Activated T-cell treated with anti-CD3 and anti-CD28 coated beads for 24 hours (primary cell): ENCODE results near the gene FMOD.

Source experiments
- DNase-seq: peaks from one replicate; pipeline ENCODE4 v3.0.0-alpha.2; 2020; ENCODE audit warnings: low read depth

The FMOD gene

DNA sequence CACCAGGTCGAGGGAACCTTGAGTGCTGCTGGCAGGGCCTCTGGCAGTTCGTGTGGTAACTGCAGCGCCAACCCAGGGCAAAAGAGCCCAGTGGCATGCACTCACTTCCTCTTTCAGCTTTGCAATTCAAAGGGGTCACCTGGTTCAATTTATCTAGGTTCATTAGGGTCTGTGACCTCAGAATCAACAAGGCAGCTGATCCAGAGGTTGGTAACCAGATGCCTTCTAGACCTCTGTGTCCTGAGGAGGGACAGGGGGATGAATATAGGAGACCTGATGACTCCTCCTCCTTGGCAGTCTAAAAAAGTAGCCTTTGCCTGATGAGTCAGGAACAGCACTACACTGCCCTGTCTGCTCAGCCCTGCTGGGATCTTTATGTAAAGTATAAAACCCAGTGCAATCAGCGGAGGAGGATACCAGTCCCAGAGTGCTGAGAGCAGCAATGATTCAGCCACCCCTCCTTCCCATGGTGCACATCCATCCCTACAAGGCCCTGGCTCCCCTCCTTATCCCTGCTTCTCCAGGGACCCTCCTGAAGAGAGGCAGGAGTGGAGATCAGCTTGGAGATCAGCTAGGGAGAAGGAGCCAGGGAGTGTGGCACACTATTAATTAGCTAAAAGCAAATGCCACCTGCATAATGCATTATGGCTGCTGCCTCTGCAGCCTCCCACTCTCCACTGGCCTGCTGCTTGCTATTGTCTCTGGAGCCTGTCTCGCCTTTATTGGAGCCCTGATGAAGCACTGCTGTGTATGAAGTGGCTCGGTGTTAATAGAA, 11.2 kb upstream of the FMOD start:
- no peak for DNase-seq

- no peak for DNase-seq
Measured at GRCh38 chr1:203360547-203361185, 9.7 kb upstream of the FMOD start.

GRCh38 chr1:203359010-203359571, 8.2 kb upstream of the FMOD start:
- DNase-seq, result no peak

DNA sequence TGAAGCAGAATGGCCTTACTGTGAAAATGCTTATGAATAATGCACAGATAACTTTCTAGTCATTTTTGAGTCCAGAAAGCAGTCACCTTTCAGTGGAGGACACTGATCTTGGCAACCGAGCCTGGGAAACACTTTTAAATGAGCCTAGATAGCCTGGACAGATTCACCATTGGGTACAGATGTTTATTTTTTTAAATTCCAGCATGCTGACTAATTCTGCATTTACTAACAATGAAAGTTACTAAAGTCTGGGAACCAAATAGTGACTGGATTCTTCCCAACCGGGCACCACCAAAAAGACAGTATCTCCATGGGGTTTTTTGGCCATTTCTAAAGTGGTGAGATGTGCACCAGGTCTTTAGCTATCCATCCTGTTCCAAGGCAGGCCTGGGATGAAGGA, 3.3 kb upstream of the FMOD start:
- no peak for DNase-seq

- no peak for DNase-seq
Measured at GRCh38 chr1:203353486-203353885, 2.6 kb upstream of the FMOD start.

DNA sequence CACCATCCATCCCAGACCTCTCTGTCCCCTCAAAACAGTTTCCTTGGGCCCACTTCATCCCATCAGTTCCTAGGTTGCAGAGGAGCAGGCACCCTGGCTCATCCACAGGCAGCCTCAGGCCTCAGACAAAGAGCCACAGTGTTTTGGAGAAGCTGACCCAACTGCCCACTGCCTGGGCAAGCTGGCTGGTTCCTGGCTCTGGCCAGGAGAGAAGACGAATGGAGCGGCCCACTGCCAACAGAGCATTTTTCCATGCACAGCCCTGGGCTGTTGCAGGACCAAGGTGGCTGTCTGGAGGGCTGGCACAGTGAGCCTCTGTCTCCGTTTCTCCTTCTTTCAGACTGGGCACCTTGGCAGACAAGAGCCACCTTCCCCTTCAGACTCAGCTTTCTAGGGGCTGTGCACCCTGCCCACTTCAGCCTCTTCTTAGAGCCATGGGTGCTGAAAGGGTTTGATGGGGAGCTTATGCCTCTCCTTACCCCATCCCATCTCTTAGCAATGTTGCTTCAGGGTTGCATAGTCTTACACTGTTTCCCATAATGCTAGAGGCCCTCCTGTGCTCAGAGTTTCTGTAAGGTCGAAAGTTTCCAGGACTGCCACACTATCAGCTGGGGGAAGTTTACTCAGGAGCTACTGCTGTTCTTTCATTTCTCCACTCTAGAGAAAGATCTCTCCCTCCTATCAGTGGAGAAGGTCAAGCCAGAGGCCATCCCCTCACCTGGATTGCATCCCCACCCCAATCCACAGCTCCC, 973 bp downstream of the FMOD start:
- no peak for DNase-seq

DNA sequence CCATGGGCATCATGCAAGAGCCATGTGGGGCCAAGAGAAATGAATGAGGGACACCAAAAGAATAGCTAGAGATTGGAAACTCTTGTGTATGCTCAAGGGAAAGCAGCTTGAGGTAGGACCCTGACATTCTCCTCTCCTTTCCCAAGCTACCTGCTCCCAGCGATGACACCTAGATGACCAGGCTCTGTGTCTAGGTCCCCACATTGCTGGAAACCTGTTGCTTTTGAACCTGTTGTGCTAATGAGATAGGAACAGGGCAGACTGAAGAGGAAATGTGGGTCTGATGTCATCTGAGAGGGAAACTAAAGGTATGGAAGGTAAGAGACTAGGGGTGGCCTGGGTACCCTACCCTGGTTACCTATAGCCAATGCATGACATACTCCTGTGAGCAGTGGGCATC, 1.8 kb downstream of the FMOD start:
- DNase-seq, result no peak

DNA sequence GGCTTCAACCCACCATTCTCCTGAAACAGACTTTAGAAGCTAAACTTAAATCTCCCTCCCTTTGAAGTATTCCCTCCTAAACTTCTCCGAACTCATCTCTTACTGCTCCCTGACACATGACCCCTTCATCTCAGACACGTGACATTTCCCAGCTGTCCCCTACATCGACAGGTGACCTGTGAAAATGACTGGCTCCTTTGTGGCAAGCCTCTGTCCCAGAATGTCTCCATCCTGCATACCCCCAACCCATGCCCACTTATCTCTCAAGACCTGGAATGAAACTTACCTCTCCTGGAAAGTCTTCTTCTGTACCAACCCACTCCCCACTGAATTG, 4.2 kb downstream of the FMOD start:
- no peak for DNase-seq

GRCh38 chr1:203346060-203346768, 4.7 kb downstream of the FMOD start:
- no peak for DNase-seq

DNA sequence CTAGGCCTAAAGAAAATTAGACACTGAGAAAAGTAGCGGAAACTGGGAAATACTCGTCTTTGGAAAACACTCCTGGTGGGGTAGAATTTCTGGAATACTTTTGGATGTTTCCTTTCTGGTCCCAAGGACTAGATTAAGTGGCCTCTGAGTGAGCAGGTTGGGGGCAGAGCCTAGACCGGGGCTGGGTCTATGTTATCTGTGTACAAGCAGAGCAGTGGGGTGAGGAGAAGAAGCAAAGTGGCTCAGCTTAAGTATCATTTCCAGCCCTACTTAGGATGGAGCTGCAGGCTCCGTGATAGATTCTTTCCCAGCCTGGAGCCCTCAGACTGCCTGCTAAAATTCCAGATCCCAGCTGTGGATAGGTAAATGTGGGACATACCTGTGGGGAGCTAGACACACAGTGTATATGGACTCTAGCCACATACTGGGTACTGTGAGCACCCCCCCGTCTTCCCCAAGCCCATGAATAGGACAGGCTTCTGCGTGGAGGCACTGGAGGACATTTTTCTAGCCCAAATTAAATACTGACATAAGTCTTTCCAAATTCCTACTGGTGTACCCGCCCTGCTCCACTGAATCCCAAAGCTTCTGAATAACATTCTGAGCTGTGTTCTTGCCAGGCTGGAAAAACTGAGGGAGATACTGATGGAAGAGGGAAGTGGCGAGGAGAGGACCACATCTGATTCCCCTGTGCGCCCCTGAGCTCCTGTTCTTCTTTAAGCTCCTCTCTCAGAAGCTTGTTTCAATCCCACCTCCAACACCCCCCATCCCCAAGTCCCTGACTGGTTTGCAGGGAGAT, 6.8 kb downstream of the FMOD start:
- no peak for DNase-seq

GRCh38 chr1:203342192-203342940, 8.6 kb downstream of the FMOD start:
- DNase-seq, result peak; percentile 36

DNA sequence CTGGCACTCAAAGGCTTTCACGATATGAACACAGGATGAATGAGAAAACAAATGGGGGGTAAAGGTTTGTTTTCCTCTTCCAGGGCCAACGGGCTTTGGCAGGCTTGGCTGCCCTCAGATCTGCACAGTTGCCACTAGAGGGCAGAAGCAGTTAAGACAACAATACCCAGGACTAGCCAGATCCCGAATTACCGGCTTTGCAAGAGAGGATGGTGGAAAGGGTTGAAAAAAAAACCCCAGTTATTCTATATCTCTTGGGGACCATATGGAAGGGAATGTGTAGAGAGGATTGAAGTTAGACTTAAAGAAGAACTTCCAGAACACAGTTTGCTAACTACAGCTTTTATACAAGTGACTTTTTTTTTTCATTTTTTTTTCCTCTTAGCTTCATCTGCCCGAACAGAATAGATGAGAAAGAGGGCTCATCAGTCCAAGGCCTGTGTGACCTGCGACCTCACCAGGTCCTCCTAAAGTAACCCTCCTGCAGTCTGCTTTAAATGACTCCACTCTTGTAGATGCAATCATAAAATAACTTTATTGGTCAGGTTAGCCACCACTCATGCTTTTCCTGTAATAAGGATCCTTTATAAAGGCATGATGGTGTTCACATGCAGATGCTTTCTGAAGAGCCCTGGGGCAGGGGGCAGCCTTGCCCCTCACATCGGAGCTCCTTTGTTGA, 10.7 kb downstream of the FMOD start:
- peak; percentile 48 for DNase-seq

DNA sequence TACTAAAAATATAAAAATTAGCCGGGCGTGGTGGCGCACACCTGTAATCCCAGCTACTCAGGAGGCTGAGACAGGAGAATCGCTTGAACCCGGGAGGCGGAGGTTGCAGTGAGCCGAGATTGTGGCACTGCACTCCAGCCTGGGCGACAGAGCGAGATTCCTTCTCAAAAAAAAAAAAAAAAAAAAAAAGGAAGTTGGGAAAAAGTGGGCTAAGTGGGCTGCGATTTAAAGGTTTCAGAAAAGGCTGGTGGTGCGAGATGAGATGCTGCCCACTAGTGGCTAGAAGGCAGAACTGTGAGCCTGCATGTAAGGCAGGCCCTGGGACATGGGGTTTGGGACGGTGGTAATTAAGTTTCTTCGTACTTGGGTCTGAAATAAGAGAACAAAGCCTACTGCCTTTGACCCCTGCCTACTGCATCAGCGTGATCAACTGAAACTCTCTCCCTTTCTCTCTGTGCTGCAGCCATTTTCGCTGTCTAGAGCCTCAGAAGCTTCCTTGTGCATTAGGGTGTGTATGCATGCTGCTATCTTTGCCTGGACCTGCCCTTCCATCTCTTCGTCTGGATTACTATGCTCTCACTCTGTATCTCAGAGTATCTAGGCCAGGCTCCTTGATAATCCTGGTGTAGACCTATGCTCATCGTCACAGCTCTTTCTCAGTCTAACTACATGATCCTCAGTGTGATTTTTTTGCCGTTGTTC, 12.4 kb downstream of the FMOD start:
- DNase-seq, result peak; percentile 43

DNA sequence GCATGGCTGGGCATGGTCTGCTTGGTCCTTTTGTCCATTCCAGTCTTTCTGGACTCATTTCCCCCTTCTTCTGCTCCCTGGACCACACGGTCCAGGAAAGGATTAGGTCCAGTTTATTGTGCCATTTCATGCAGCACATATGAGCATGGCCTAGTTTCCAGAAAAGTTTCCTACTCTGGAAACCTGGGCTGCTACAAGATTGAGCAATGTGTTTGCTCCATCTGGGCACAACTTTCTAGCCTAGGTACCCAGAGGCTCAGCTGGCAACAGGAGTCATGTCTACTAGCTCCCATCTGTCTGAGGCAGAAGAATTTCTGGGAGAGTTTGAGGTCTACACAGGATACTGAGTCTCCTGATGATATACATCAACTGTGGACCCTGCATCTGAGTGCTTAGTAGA, 14.8 kb downstream of the FMOD start:
- no peak for DNase-seq

GRCh38 chr1:203335503-203335902, 15.4 kb downstream of the FMOD start:
- DNase-seq, result no peak

DNA sequence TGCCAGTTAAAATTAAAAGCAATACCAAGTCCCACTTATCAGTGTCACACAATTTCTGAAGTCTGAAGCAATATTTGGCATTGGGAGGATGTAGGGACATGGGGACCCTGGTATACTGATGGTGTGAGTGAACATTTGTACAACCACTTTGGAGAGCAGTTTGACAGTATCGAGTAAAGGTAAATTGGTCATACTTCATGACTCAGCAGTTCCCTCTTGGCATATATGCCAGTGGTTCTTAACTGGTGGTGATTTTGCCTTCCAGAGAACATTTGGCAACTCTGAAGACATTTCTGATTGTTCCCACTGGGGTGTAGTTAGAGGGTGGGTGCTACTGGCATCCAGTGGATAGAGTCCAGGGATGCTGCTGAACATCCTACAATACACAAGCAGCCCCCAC, 19.7 kb downstream of the FMOD start:
- no peak for DNase-seq

DNA sequence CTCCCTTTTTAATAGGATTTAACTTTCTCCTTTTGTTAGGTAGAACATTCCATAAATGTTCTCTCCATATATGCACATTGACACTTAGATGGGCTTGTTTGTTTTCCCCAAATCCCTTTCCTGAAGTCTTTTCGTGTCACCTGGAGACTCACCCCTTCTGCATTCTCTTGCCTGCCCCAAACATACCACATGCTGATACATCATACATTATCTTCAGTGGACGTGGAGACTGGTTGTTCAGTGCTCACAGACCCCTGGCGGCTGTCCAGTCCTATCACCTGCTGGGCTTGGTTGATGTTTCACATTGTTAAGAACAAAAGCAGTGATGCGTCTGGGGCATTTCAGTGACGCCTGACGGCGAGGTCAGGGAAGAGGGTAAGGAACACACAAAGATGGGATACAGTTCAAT, 22.2 kb downstream of the FMOD start:
- DNase-seq, result no peak

DNA sequence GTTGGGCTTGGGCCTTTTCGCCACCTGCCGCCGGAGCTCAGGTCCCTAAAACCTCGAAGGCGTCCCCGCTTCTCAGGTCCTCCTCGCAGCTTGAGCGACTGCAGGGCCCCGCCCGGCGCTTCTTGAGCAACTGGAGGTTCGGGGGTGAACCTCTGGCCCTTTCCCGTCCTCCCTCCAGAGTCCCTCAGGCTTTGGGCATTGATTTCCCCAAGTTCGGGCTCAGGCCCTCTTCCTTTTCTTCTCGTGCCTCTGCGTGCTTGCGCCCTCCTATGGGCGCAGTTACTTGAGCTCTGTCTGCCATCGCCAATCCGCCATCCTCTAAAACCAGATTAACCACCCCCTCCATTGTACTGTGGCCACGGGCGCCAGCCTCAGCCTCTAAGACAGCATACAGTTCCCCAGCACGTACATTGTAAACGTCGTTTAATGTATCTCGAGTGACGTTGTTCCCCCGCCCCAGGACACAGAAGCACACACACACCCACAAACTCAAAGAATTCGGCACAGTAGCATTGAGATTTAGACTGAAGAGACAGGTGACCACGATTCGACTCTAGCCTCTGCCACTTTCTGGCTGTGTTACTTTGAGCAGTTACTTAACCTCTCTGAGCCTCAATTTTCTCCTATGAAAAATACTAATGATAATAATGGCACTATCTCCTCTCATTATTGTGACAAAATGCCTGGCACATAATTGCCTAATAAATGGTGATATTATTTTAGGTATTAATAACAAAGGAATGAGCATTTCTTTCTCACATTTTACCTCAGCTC, 23.1 kb downstream of the FMOD start:
- DNase-seq, result peak; percentile 43
